LNCaP clone FGC (cell line): ENCODE data around the gene TTLL5.

ENCODE experiments used
- DNase-seq: peaks from one replicate; pipeline ENCODE4 v3.0.0-alpha.2; 2011; ENCODE audit warnings: low read depth
- H3K4me3 ChIP-seq: 2 replicates; pipeline ENCODE4 v1.5.1; 2011; ENCODE audit warnings: mild to moderate bottlenecking, low read depth, low read length, control low read depth
- CTCF ChIP-seq: IDR thresholded peaks from 2 replicates; pipeline ENCODE4 v1.5.1; 2012; ENCODE audit warnings: mild to moderate bottlenecking; ENCODE audit not compliant: control insufficient read depth, insufficient read depth; ENCODE audit errors: extremely low read depth

Gene TTLL5

GRCh38 chr14:75802486-75802885 lies 141.4 kb downstream of the TTLL5 start:
- DNase-seq, result no peak

GRCh38 chr14:75803765-75804164 lies 142.7 kb downstream of the TTLL5 start:
- no peak for DNase-seq
- H3K4me3 ChIP-seq, result no peak overlapping the region
- TF ChIP-seq CTCF, result no peak

More at GRCh38 chr14:75802486-75802885, 141.4 kb downstream of the TTLL5 start:
- no peak overlapping the region for H3K4me3 ChIP-seq
- TF ChIP-seq CTCF, result no peak

GRCh38 chr14:75804570-75805275 lies 143.7 kb downstream of the TTLL5 start:
- H3K4me3 ChIP-seq, result no peak overlapping the region
- TF ChIP-seq CTCF, result no peak
- DNase-seq, result no peak

- H3K4me3 ChIP-seq, result no peak overlapping the region
- TF ChIP-seq CTCF, result no peak
- no peak for DNase-seq
Observed at GRCh38 chr14:75805646-75806045, 144.6 kb downstream of the TTLL5 start.

GRCh38 chr14:75806352-75806832 lies 145.3 kb downstream of the TTLL5 start:
- no peak overlapping the region for H3K4me3 ChIP-seq
- DNase-seq, result no peak
- TF ChIP-seq CTCF, result no peak

GRCh38 chr14:75807667-75808360 lies 146.8 kb downstream of the TTLL5 start:
- TF ChIP-seq CTCF, result no peak
- H3K4me3 ChIP-seq, result no peak overlapping the region
- DNase-seq, result no peak
